GM12865 (cell line): ENCODE results near the gene TMEM63B.

Experiments used
- DNase-seq: peaks from one replicate; pipeline ENCODE4 v3.0.0; 2010; ENCODE audit warnings: low read depth
- H3K4me3 ChIP-seq: 2 replicates; pipeline ENCODE4 v1.5.1; 2011; ENCODE audit warnings: mild to moderate bottlenecking, low read depth, low read length, control low read depth
- CTCF ChIP-seq: IDR thresholded peaks from 2 replicates; pipeline ENCODE4 v1.5.1; 2011; ENCODE audit warnings: low read length, control low read depth, low read depth, inconsistent platforms; ENCODE audit not compliant: insufficient read depth; ENCODE audit errors: missing control alignments

The TMEM63B gene

DNA sequence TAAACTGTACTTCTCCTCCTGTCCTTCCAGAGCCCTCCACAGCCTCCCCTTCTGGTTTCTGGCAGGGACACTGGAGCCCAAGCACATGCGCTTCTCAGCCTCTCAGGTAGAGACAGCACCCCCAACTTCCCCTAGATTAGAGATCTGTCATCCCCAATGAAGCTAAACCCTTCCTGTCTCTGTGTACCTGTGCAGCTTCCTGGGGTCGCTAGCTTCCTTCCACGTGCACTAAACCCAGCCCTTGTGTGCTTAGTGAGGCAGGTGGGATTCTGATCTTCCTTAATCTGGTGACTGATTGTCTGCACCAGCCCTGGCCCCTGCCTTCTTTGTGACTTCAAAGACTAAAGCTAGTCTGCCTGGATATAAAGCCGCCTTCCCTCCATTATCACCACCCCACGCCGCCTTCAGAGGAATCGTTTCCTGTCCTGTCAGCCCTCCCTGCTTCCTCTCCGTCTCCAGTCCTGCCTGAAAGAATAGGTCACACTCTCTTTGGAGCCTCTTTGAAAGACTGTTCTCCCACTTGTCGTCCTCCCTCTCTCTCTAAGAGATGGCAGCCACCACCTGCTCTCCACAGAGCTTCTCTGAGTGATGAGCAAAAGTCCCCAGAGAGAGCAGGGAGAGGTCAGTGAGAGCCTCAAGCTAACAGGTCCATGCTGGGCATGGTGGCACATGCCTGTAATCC, 58.7 kb downstream of the TMEM63B start:
- TF ChIP-seq CTCF, result no peak
- DNase-seq, result no peak
- H3K4me3 ChIP-seq, result no peak overlapping the region

DNA sequence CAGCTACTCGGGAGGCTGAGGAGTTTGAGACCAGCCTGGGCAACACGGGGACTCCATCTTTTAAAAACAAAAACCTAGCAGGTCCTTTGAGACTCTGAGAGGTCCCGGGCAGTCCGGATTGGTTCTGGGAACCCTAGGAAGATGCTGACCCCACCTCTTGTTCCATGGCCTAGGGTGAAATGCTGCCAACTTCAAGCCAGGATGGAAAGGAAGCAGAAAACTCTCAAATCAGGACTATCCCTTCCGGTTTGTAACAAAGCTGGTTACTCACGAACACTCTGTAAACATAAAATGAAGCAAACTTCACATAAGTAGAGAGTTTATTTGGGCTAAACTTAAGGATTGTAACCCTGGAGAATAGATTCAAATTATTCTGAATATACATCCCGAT, 59.3 kb downstream of the TMEM63B start:
- H3K4me3 ChIP-seq, result no peak overlapping the region
- DNase-seq, result no peak
- no peak for TF ChIP-seq CTCF

DNA sequence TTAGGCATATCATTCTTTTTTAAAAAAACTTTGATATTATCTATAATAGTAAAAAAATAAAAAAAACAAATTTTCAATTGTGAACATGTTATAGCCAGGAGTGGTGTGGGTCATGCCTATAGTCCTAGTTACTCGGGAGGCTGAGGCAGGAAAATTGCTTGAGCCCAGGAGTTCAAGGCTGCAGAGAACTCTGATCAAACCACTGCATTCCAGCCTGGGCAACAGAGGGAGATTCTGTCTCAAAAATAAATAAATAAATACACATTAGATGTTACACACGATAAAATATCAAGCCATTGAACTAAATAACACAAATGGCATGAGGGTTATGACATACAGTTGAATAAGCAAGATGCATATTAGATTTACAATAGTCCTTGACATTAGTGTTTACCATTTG, 61.5 kb downstream of the TMEM63B start:
- no peak overlapping the region for H3K4me3 ChIP-seq
- no peak for DNase-seq
- TF ChIP-seq CTCF, result no peak

DNA sequence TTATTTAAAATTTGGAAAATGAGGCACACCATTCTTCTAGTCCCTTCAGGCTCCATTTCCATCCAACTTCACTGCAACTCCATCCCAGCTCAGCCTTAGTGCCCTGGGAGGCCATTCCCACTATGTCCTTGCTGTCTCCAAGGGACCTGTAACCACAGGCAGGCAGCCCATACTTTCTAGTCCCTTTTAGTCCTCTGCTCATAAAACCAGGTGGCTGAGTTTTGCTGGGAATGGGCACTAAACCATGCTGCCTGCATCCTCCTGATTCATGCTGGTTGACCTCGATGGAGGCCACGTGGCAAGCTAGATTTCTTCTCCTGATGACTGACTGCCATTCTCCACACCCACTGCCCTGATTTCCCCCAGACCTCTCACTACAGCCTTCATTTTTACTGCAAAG, 61.9 kb downstream of the TMEM63B start:
- no peak for TF ChIP-seq CTCF
- DNase-seq, result no peak
- no peak overlapping the region for H3K4me3 ChIP-seq

- peak; percentile 54 for DNase-seq
- H3K4me3 ChIP-seq, result no peak overlapping the region
- TF ChIP-seq CTCF, result no peak
These were observed 63.4 kb downstream of the TMEM63B start for GRCh38 chr6:44190715-44191114.

DNA sequence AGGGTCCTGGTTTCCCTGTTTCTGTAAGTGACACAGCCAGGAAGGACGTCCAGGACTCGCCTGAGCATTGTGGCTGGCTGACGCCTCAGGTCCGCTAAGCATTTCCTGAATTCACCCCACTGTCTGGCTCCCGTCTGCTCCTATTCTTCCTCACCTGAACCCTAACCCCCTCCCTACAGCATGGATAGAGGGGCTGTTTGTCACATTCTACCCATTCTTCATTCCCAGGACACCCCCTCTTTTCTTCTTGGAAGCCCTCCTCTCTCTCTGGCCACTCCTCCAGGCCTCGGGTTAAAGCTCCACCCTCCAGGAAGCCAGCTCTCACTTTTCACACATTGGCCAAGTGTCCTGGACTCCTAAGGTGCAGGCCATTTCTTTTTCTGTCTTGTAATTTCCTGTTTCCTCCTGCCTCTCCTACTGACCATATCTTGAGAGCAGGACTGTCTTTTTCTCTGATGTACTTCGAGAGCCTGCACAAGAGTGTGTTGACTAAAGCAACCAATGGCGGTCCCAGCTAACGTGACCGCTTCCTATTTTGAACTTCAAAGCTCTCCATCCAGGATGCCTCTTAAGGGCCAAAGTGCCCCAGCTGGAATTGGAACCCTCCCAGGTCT, 65.2 kb downstream of the TMEM63B start:
- no peak overlapping the region for H3K4me3 ChIP-seq
- no peak for DNase-seq
- TF ChIP-seq CTCF, result no peak
